Measurements from ENCODE around the gene CTU1. TPM values are rescaled to one million over a fixed set of nuclear protein-coding genes. Genes with fewer than 3 reads are reported as not detected.

CTU1 gene
- total RNA-seq, 3 donors from 2014 or later (not counting 1 experiment from before 2014, with no cell fraction given): 2.5 to 6.5 (median 3.8) TPM

DNA sequence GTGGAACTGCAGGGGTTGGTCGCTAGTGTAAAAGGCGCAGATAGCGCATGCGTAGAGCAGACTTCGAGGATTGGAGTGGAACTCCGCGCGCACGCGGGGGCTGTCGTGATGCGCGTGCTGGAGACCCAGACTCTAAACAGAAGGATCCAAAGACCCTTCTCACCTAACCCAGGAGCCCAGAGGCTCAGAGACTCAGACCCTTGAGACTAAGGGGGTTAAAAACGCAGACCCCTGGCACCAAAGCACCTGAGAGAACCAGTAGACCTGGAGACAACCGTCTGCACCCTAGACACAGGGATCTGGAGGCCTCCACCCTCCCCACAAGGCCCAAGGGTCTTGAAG, 567 bp upstream of the CTU1 start:
- Histone ChIP-seq H3K4me1 (ENCODE audit: control insufficient read depth, insufficient read depth, low read length) (peaks cover 26% of the 10 kb centered on the region), H3K27me3 (ENCODE audit: control insufficient read depth, insufficient read depth, low read length) (no peaks in the 10 kb centered on the region), H3K4me3 (ENCODE audit: low read length) (peak overlapping the region; percentile 80), H3K36me3 (ENCODE audit: control insufficient read depth, insufficient read depth, low read length) (peaks cover 6% of the 10 kb centered on the region), H3K27ac (ENCODE audit: low read length) (peak overlapping the region; percentile 82), H3K9me3 (ENCODE audit: control insufficient read depth, insufficient read depth, low read length) (no peaks in the 10 kb centered on the region)
- Mint-ChIP-seq H3K4me3 (peak overlapping the region; percentile 94), H3K27me3 (ENCODE audit: low read depth in 2 of 2) (no peaks in the 10 kb centered on the region), H3K27ac (peak overlapping the region; percentile 92 to 99), H3K4me1 (peaks cover 34 to 42% of the 10 kb centered on the region in 2 donors), H3K36me3 (no peaks in the 10 kb centered on the region), H3K9me3 (no peaks in the 10 kb centered on the region)
- 5% methylated on average over 15 of the region's 15 CpGs for WGBS (ENCODE audit: insufficient coverage)
- ATAC-seq (peak; percentile 44 to 51 (median 50)), DNase-seq (no peak)
- intact Hi-C loops (cut with micrococcal nuclease): loop anchor here (5.0 kb wide), 1 partner anchor 59 kb away; no protein-coding TSS in a partner anchor
- no peak for TF ChIP-seq CTCF (IDR thresholded peaks at IDR 0.05)

DNA sequence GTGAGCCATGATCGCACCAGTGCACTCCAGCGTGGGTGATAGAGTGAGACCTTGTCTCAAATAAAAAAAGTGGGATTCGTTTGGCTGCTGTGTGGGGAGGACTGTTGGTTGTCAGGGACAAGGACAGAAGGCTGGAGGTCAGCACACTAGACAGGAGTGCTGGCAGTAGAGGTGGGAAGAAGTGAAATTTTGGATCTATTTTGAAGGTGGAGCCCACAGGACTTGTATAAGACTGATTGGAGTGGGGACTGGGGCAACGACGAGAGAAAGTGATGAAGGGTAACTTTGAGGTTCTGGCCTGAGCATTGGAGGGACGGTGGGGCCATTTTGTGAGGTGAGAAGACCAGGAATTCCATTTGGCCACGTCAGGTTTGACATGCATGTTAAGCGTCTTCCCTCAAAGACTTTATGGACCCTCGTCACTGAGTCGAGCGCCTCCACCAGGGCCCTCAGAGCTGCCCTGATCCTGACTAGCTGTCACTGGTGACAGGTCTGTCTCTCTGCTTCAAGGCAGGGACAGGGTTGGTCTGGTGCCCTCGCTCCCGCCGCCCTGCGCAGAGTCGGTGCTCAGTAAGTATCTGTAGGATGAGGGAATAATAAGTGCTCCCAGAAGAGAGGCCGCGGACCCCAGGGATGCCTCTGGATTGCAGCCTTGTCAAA, 673 bp downstream of the CTU1 start:
- H3K4me3 ChIP-seq (ENCODE audit: low read length): peak overlapping the region; percentile 80
- ATAC-seq: no peak

GRCh38 chr19:51103926-51104341, 4.3 kb downstream of the CTU1 start:
- H3K27ac ChIP-seq (ENCODE audit: low read length): no peak overlapping the region
- H3K36me3 Mint-ChIP-seq: no peaks in the 10 kb centered on the region
- no peak overlapping the region for H3K4me3 ChIP-seq (ENCODE audit: low read length)
- intact Hi-C loops (cut with micrococcal nuclease): no loop called here
- no peak overlapping the region for H3K27ac Mint-ChIP-seq
- peaks cover 25% of the 10 kb centered on the region for H3K4me1 ChIP-seq (ENCODE audit: control insufficient read depth, insufficient read depth, low read length)
- TF ChIP-seq CTCF (IDR thresholded peaks at IDR 0.05): no peak
- H3K4me1 Mint-ChIP-seq: peaks cover 50 to 61% of the 10 kb centered on the region in 2 donors
- 97% methylated on average over 49 of the region's 49 CpGs for WGBS (ENCODE audit: insufficient coverage)
- no peak overlapping the region for H3K4me3 Mint-ChIP-seq
- ATAC-seq (no peak), DNase-seq (no peak)
- no peaks in the 10 kb centered on the region for H3K27me3 ChIP-seq (ENCODE audit: control insufficient read depth, insufficient read depth, low read length)
- H3K9me3 Mint-ChIP-seq: no peaks in the 10 kb centered on the region
- H3K27me3 Mint-ChIP-seq (ENCODE audit: low read depth in 2 of 2): no peaks in the 10 kb centered on the region
- H3K9me3 ChIP-seq (ENCODE audit: control insufficient read depth, insufficient read depth, low read length): no peaks in the 10 kb centered on the region
- H3K36me3 ChIP-seq (ENCODE audit: control insufficient read depth, insufficient read depth, low read length): peaks cover 34% of the 10 kb centered on the region

More for the DNA sequence above, 673 bp downstream of the CTU1 start:
- peak overlapping the region; percentile 92 to 99 for H3K27ac Mint-ChIP-seq
- 26% methylated on average over 18 of the region's 18 CpGs for WGBS (ENCODE audit: insufficient coverage)
- Histone ChIP-seq H3K9me3 (ENCODE audit: control insufficient read depth, insufficient read depth, low read length) (no peaks in the 10 kb centered on the region), H3K27ac (ENCODE audit: low read length) (peak overlapping the region; percentile 54), H3K4me1 (ENCODE audit: control insufficient read depth, insufficient read depth, low read length) (peaks cover 21% of the 10 kb centered on the region), H3K36me3 (ENCODE audit: control insufficient read depth, insufficient read depth, low read length) (peaks cover 16% of the 10 kb centered on the region), H3K27me3 (ENCODE audit: control insufficient read depth, insufficient read depth, low read length) (no peaks in the 10 kb centered on the region)
- no peaks in the 10 kb centered on the region for H3K9me3 Mint-ChIP-seq
- peaks cover 38 to 47% of the 10 kb centered on the region in 2 donors for H3K4me1 Mint-ChIP-seq
- TF ChIP-seq CTCF (IDR thresholded peaks at IDR 0.05): no peak
- DNase-seq: peak in 1 of 2 donors; percentile 34
- no peaks in the 10 kb centered on the region for H3K36me3 Mint-ChIP-seq
- intact Hi-C loops (cut with micrococcal nuclease): loop anchor here (5.0 kb wide), 1 partner anchor 60 kb away; no protein-coding TSS in a partner anchor
- H3K4me3 Mint-ChIP-seq: peak overlapping the region; percentile 94
- no peaks in the 10 kb centered on the region for H3K27me3 Mint-ChIP-seq (ENCODE audit: low read depth in 2 of 2)

DNA sequence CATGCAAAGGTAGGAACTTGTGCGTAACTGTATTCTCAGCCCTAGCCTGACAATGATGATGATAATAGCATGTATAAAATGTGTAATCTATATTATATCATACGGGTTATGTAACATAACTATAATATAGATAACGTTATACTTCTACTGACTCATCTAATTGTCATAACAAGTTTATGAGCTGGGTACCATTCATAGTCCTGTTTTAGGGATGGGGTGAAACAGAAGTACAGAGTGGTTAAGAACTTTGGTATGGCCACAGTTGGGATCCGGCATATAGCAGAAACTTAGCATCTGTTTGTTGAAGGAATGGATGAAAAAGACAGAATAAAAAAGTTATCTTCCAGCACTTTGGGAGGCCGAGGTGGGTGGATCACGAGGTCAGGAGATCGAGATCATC, 5.2 kb downstream of the CTU1 start:
- no peak overlapping the region for H3K4me3 Mint-ChIP-seq
- H3K27ac Mint-ChIP-seq: peak overlapping the region; percentile 3 to 5
- no peaks in the 10 kb centered on the region for H3K9me3 Mint-ChIP-seq
- ATAC-seq (no peak), DNase-seq (no peak)
- no peaks in the 10 kb centered on the region for H3K36me3 Mint-ChIP-seq
- H3K4me1 ChIP-seq (ENCODE audit: control insufficient read depth, insufficient read depth, low read length): peaks cover 24% of the 10 kb centered on the region
- intact Hi-C loops (cut with micrococcal nuclease): no loop called here
- H3K27me3 Mint-ChIP-seq (ENCODE audit: low read depth in 2 of 2): no peaks in the 10 kb centered on the region
- 90% methylated on average over 4 of the region's 7 CpGs for WGBS (ENCODE audit: insufficient coverage)
- H3K27ac ChIP-seq (ENCODE audit: low read length): no peak overlapping the region
- H3K9me3 ChIP-seq (ENCODE audit: control insufficient read depth, insufficient read depth, low read length): no peaks in the 10 kb centered on the region
- H3K4me1 Mint-ChIP-seq: peaks cover 43 to 53% of the 10 kb centered on the region in 2 donors
- H3K4me3 ChIP-seq (ENCODE audit: low read length): no peak overlapping the region
- H3K27me3 ChIP-seq (ENCODE audit: control insufficient read depth, insufficient read depth, low read length): no peaks in the 10 kb centered on the region
- TF ChIP-seq CTCF (IDR thresholded peaks at IDR 0.05): no peak
- H3K36me3 ChIP-seq (ENCODE audit: control insufficient read depth, insufficient read depth, low read length): peaks cover 36% of the 10 kb centered on the region

Data from natural killer cell (primary cell).